ENCODE measurements around the gene THG1L. TPM values are rescaled to one million over a fixed set of nuclear protein-coding genes. Genes with fewer than 3 reads are reported as not detected.
"Not testable (repeated sequence)": the region's sequence is repeated elsewhere in the genome, so short reads cannot be mapped to it uniquely, and the experiment has no call there.

Gene THG1L
- total and polyA plus RNA-seq, 2 donors (not counting 1 experiment from before 2014, with no cell fraction given): 5.1 to 14.6 TPM

DNA sequence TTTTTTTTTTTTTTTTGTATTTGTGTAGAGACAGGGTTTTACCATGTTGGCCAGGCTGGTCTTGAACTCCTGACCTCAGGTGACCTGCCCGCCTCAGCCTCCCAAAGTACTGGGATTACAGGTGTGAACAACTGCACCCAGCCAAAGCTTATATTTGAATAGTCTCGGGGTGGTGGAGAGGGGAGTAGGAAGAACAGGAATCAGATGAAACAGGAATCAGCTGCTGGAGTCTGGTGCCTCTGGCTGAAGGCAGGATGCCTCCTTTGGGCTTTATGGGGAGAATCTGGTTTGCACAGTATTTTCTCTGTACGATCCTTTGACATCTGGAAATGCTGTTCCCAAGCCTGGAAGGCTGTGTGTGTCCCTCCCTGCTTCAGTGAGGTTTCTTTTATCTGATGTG lies 49.0 kb upstream of the THG1L start:
- intact Hi-C loops (cut with micrococcal nuclease): no loop called here
- no peaks in the 10 kb centered on the region for H3K27me3 ChIP-seq (replicated peaks in 1 of 4; ENCODE audit: control extremely low read depth in 1 of 4, control insufficient read depth in 3 of 4, insufficient read depth in 4 of 4, low read length in 3 of 4)
- no peaks in the 10 kb centered on the region for H3K4me1 ChIP-seq (ENCODE audit: control insufficient read depth in 2 of 2, insufficient read depth in 2 of 2, low read length in 2 of 2)
- POLR2A ChIA-PET: interaction anchor here (0.6 kb wide), 1 partner anchor 130 kb away, joined by 8 read pairs; no protein-coding TSS in a partner anchor
- no peaks in the 10 kb centered on the region for H3K9me3 Mint-ChIP-seq (ENCODE audit: insufficient read depth)
- H3K4me3 Mint-ChIP-seq: no peak overlapping the region
- H3K4me1 Mint-ChIP-seq: peaks cover 2% of the 10 kb centered on the region
- H3K79me2 ChIP-seq (ENCODE audit: control insufficient read depth, insufficient read depth, low read length): no peaks in the 10 kb centered on the region
- 81% methylated on average over 3 of the region's 3 CpGs for WGBS (ENCODE audit: insufficient coverage)
- CTCF ChIA-PET: interaction anchor here (0.7 to 2.0 kb wide), 4 partner anchors 8 to 347 kb away, joined by 3 to 5 read pairs (median 4); no protein-coding TSS in a partner anchor
- no peaks in the 10 kb centered on the region for H3K36me3 ChIP-seq (replicated peaks in 1 of 2; ENCODE audit: control extremely low read depth in 1 of 2, control insufficient read depth in 1 of 2, extremely low read depth in 1 of 2, insufficient read depth in 2 of 2, low read length in 1 of 2)
- no peak for DNase-seq
- H3K9ac ChIP-seq (ENCODE audit: low read length): no peak overlapping the region
- no peaks in the 10 kb centered on the region for H4K20me1 ChIP-seq (ENCODE audit: control insufficient read depth, insufficient read depth, low read length, poor library complexity, severe bottlenecking)
- no peak overlapping the region for H3K27ac Mint-ChIP-seq
- TF ChIP-seq, protein P1, sequence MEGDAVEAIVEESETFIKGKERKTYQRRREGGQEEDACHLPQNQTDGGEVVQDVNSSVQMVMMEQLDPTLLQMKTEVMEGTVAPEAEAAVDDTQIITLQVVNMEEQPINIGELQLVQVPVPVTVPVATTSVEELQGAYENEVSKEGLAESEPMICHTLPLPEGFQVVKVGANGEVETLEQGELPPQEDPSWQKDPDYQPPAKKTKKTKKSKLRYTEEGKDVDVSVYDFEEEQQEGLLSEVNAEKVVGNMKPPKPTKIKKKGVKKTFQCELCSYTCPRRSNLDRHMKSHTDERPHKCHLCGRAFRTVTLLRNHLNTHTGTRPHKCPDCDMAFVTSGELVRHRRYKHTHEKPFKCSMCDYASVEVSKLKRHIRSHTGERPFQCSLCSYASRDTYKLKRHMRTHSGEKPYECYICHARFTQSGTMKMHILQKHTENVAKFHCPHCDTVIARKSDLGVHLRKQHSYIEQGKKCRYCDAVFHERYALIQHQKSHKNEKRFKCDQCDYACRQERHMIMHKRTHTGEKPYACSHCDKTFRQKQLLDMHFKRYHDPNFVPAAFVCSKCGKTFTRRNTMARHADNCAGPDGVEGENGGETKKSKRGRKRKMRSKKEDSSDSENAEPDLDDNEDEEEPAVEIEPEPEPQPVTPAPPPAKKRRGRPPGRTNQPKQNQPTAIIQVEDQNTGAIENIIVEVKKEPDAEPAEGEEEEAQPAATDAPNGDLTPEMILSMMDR (IDR thresholded peaks at IDR 0.05): no peak
- TF ChIP-seq EZH2 (IDR thresholded peaks at IDR 0.05; ENCODE audit: borderline replicate concordance, insufficient read depth, low read depth, low read length, poor library complexity, severe bottlenecking): no peak
- ATAC-seq (ENCODE audit: low read depth): no peak
- no peaks in the 10 kb centered on the region for H3K9me3 ChIP-seq (ENCODE audit: control extremely low read depth in 1 of 3, control insufficient read depth in 2 of 3, insufficient read depth in 1 of 3, low read length in 2 of 3)
- no peak overlapping the region for H3K4me2 ChIP-seq (replicated peaks; ENCODE audit: low read depth, low read length, poor library complexity, severe bottlenecking)
- no peaks in the 10 kb centered on the region for H3K27me3 Mint-ChIP-seq
- no peak overlapping the region for H2AFZ ChIP-seq (ENCODE audit: insufficient read depth, low read depth, low read length, poor library complexity, severe bottlenecking)
- no peak overlapping the region for H3K27ac ChIP-seq (ENCODE audit: low read length in 2 of 2)
- no peak overlapping the region for H3K4me3 ChIP-seq (ENCODE audit: control extremely low read depth in 1 of 5, extremely low read depth in 1 of 5, insufficient read depth in 1 of 5, low read depth in 2 of 5, low read length in 4 of 5)

DNA sequence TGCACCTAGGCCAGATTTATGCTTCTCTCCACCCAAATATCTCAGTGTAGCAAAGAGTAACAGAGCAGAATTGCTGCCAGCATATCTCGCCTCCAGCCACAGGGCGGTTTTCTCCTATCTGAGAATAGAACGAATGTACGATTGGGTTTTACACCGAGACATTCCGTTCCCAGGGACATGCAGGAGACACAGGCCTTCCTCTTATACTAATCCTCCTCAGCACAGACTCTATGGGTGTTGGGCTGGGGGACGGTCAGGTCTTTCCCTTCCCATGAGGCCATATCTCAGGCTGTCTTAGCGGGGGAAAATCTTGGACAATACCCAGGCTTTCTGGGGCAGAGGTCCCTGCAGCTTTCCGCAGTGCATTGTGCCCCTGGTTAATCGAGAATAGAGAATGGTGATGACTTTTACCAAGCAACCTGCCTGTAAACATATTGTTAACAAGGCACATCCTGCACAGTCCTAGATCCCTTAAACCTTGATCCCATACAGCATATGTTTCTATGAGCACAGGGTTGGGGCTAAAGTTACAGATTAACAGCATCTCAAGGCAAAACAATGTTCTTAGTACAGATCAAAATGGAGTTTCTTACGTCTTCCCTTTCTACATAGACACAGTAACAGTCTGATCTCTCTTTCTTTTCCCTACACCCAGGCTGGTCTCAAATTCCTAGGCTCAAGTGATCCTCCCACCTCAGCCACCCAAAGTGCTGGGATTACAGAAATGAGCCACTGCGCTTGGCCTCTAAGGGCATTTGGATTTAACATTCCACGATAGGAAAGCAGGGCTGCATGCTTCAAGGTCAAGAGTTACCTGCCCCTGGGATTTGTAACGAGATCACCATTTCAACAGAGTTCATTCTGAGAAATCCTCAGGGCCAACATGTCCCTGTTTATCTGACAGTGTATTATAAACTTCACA lies 44.7 kb upstream of the THG1L start:
- H3K27me3 Mint-ChIP-seq; intact Hi-C loops (cut with micrococcal nuclease); POLR2A ChIA-PET; H4K20me1 ChIP-seq (ENCODE audit: control insufficient read depth, insufficient read depth, low read length, poor library complexity, severe bottlenecking); H3K4me3 Mint-ChIP-seq; H3K27me3 ChIP-seq (replicated peaks in 1 of 4; ENCODE audit: control extremely low read depth in 1 of 4, control insufficient read depth in 3 of 4, insufficient read depth in 4 of 4, low read length in 3 of 4); H2AFZ ChIP-seq (ENCODE audit: insufficient read depth, low read depth, low read length, poor library complexity, severe bottlenecking); H3K4me1 ChIP-seq (ENCODE audit: control insufficient read depth in 2 of 2, insufficient read depth in 2 of 2, low read length in 2 of 2); CTCF ChIA-PET; H3K9ac ChIP-seq (ENCODE audit: low read length); H3K36me3 ChIP-seq (replicated peaks in 1 of 2; ENCODE audit: control extremely low read depth in 1 of 2, control insufficient read depth in 1 of 2, extremely low read depth in 1 of 2, insufficient read depth in 2 of 2, low read length in 1 of 2); H3K27ac Mint-ChIP-seq; H3K27ac ChIP-seq (ENCODE audit: low read length in 2 of 2); ATAC-seq (ENCODE audit: low read depth); H3K4me3 ChIP-seq (ENCODE audit: control extremely low read depth in 1 of 5, extremely low read depth in 1 of 5, insufficient read depth in 1 of 5, low read depth in 2 of 5, low read length in 4 of 5); H3K79me2 ChIP-seq (ENCODE audit: control insufficient read depth, insufficient read depth, low read length); H3K4me2 ChIP-seq (replicated peaks; ENCODE audit: low read depth, low read length, poor library complexity, severe bottlenecking); H3K9me3 Mint-ChIP-seq (ENCODE audit: insufficient read depth); DNase-seq; H3K4me1 Mint-ChIP-seq: not testable (repeated sequence)
- 100% methylated on average over 7 of the region's 14 CpGs for WGBS (ENCODE audit: insufficient coverage)
- peaks cover 0 to 12% (median 0%) of the 10 kb centered on the region in 3 donors for H3K9me3 ChIP-seq (ENCODE audit: control extremely low read depth in 1 of 3, control insufficient read depth in 2 of 3, insufficient read depth in 1 of 3, low read length in 2 of 3)

Measured in B cell (primary cell).